HepG2 (cell line): Measurements from ENCODE around the gene SRD5A3. TPM values are rescaled to one million over a fixed set of nuclear protein-coding genes. Genes with fewer than 3 reads are reported as not detected.

Experiments used
- ATAC-seq: fragments of 200-7000 bp; cut with Tn5 transposase; 3 replicates; pipeline ENCODE4 v1.9.1; 2020; ENCODE audit warnings: mild to moderate bottlenecking, moderate library complexity
- BruUV-seq: library from RNA; stranded (reverse); fragments of 400-500 nt; replicated peaks from 2 replicates; lab custom pipeline; 2021; lab: Mats Ljungman, UMichigan
- CTCF ChIA-PET: fragments of 300-600 bp; formaldehyde crosslinking; extraction: SDS; loops from one replicate; lab custom pipeline; 2021; ENCODE audit warnings: low total read pairs, inconsistent platforms, low intra/inter-chr PET ratio; lab: Yijun Ruan, JAX
- POLR2A ChIA-PET: fragments of 350-600 bp; sonication (Branson Sonifier 250); formaldehyde crosslinking; loops from one replicate; lab custom pipeline; 2020; ENCODE audit warnings: antibody characterized with exemption, inconsistent platforms; lab: Yijun Ruan, JAX
- DNase-seq: peaks from one replicate; pipeline ENCODE4 v3.0.0-alpha.2; 2015; ENCODE audit warnings: low spot score
- FAIRE-seq: peaks from 3 replicates; lab custom pipeline; 2011; peaks lifted over from hg19 to GRCh38; lab: Jason Lieb, UNC
- H2AFZ ChIP-seq: one replicate; pipeline ENCODE4 v1.6.1; 2011; ENCODE audit warnings: low read length, inconsistent platforms
- H3K27ac ChIP-seq: fragments of 300-600 bp; 3 replicates; pipeline ENCODE4 v1.8.0; 2011; ENCODE audit warnings: mixed run types, mild to moderate bottlenecking, mixed read lengths, low read length, inconsistent platforms; ENCODE audit not compliant: insufficient read depth; ENCODE audit errors: extremely low read length
- H3K27me3 ChIP-seq, 2 experiments: fragments of 200-600 bp in 1 of 2; 2 replicates in 1 of 2; 3 replicates in 1 of 2; pipeline versions ENCODE4 v1.6.0 to v1.8.0; 2011; ENCODE audit warnings: low read length in 2 of 2, mild to moderate bottlenecking in 2 of 2, moderate library complexity in 2 of 2, inconsistent platforms in 1 of 2; ENCODE audit not compliant: insufficient read depth in 2 of 2, control insufficient read depth in 1 of 2
- H3K36me3 ChIP-seq, 2 experiments: fragments of 200-600 bp in 1 of 2; replicated peaks in 1 of 2; 2 replicates in 1 of 2; 3 replicates in 1 of 2; pipeline versions ENCODE4 v1.5.1 to v1.8.0; 2011; ENCODE audit warnings: low read length in 2 of 2, inconsistent platforms in 1 of 2; ENCODE audit not compliant: insufficient read depth in 2 of 2, control insufficient read depth in 1 of 2
- H3K4me1 ChIP-seq: 2 replicates; pipeline ENCODE4 v1.5.1; 2012; ENCODE audit warnings: low read length, inconsistent platforms; ENCODE audit not compliant: insufficient read depth
- H3K4me2 ChIP-seq: 2 replicates; pipeline ENCODE4 v1.6.0; 2011; ENCODE audit warnings: low read depth, low read length, inconsistent platforms
- H3K4me3 ChIP-seq, 3 experiments: fragments of 200-600 bp in 1 of 3; sonication (generic), shearing (Covaris generic) in 1 of 3; replicated peaks in 1 of 3; 2 replicates each; pipeline ENCODE4 v1.5.1; 2011 to 2016; ENCODE audit warnings: low read length in 3 of 3, inconsistent platforms in 2 of 3, low read depth in 2 of 3, mild to moderate bottlenecking in 2 of 3, control low read depth in 1 of 3, mixed read lengths in 1 of 3; ENCODE audit not compliant: insufficient read depth in 1 of 3
- H3K79me2 ChIP-seq: one replicate; pipeline ENCODE4 v1.6.1; 2011; ENCODE audit warnings: low read length, inconsistent platforms; ENCODE audit not compliant: insufficient read depth
- H3K9ac ChIP-seq: 2 replicates; pipeline ENCODE4 v1.6.0; 2011; ENCODE audit warnings: mild to moderate bottlenecking, low read depth, low read length, inconsistent platforms; ENCODE audit not compliant: insufficient read depth
- H3K9me3 ChIP-seq: 2 replicates; pipeline ENCODE4 v1.5.1; 2012; ENCODE audit warnings: mild to moderate bottlenecking, low read length
- H4K20me1 ChIP-seq: 2 replicates; pipeline ENCODE4 v1.6.0; 2011; ENCODE audit warnings: inconsistent platforms, mild to moderate bottlenecking, low read length, moderate library complexity; ENCODE audit not compliant: insufficient read depth
- HNRNPK ChIP-seq: fragments of 200-400 bp; formaldehyde crosslinking; IDR thresholded peaks from 2 replicates; pipeline ENCODE4 v1.6.1; 2018; ENCODE audit warnings: low read length, low read depth, moderate library complexity, mild to moderate bottlenecking; ENCODE audit not compliant: poor library complexity, severe bottlenecking
- KDM3A ChIP-seq: IDR thresholded peaks from 2 replicates; pipeline ENCODE4 v1.6.1; 2018; ENCODE audit warnings: low read depth, missing compliant biosample characterization
- REPIN1 ChIP-seq: sonication (generic); formaldehyde crosslinking; IDR thresholded peaks from 2 replicates; pipeline ENCODE4 v1.8.0; 2022; ENCODE audit warnings: missing genetic modification reagents, low read depth, mild to moderate bottlenecking, borderline replicate concordance
- SMARCC2 ChIP-seq: fragments of 450-650 bp; IDR thresholded peaks from 2 replicates; pipeline ENCODE4 v1.6.1; 2017; ENCODE audit warnings: antibody characterized with exemption, mild to moderate bottlenecking
- SNAPC4 ChIP-seq: sonication (generic); formaldehyde crosslinking; IDR thresholded peaks from 2 replicates; pipeline ENCODE4 v1.4.0; 2020; ENCODE audit warnings: mild to moderate bottlenecking, missing genetic modification reagents
- STAG1 ChIP-seq: sonication (generic); formaldehyde crosslinking; IDR thresholded peaks from 2 replicates; pipeline ENCODE4 v1.4.0; 2020; ENCODE audit warnings: missing genetic modification reagents
- WIZ ChIP-seq: sonication (generic); formaldehyde crosslinking; IDR thresholded peaks from 2 replicates; pipeline ENCODE4 v1.5.1; 2020; ENCODE audit warnings: mild to moderate bottlenecking, missing genetic modification reagents
- ZFYVE20 ChIP-seq: sonication (generic); formaldehyde crosslinking; IDR thresholded peaks from 2 replicates; pipeline ENCODE4 v1.8.0; 2023; ENCODE audit warnings: low read depth, mild to moderate bottlenecking, moderate library complexity, missing genetic modification reagents, borderline replicate concordance
- ZNF75D ChIP-seq: sonication (generic); formaldehyde crosslinking; IDR thresholded peaks from 2 replicates; pipeline ENCODE4 v1.8.1; 2023; ENCODE audit warnings: missing genetic modification reagents, mild to moderate bottlenecking, borderline replicate concordance
- WGBS: methylation state at CpG from one replicate; pipeline ENCODE4 v1.1.6; 2017; ENCODE audit warnings: low lambda C conversion rate; 5-methylcytosine and 5-hydroxymethylcytosine counted together
- in situ Hi-C: cut with HindIII; loops from 2 replicates; pipeline ENCODE4 v1.10.0; 2017; ENCODE audit warnings: low pct_unique_long_range_greater_than_20kb; ENCODE audit not compliant: extremely low pct_ligation_motif_present
- intact Hi-C: fragments of 100-400 bp; cut with micrococcal nuclease; formaldehyde crosslinking; loops from one replicate; pipeline ENCODE4 v1.10.0; 2022; ENCODE audit not compliant: unreplicated experiment
- polyA plus RNA-seq, 8 experiments: library from polyadenylated mRNA; depleted of rRNA in 3 of 8; stranded (reverse) in 7 of 8; unstranded in 1 of 8; fragments of >200 nt; fragmentation: Illumina TruSeq in 4 of 8; extraction: Trizol in 4 of 8; gene quantifications; 2 replicates each; pipeline versions ENCODE4 v1.2.1 to v1.2.3, GENCODE V29; 2011 to 2016; ENCODE audit warnings: low read depth in 4 of 8, missing spikeins in 1 of 8, mixed read lengths in 1 of 8; ENCODE audit not compliant: insufficient read depth in 1 of 8
- total RNA-seq, 5 experiments: library from RNA; depleted of rRNA; stranded (reverse); fragments of >200 nt; fragmentation: Illumina TruSeq; extraction: Trizol; gene quantifications; 2 replicates each; pipeline ENCODE4 v1.2.3, GENCODE V29; 2016; ENCODE audit warnings: low read depth in 1 of 5
- TF ChIP-seq, protein P1 (sequence below): sonication (generic); formaldehyde crosslinking; IDR thresholded peaks from 2 replicates; pipeline ENCODE4 v1.8.0; 2022; ENCODE audit warnings: missing genetic modification reagents, mild to moderate bottlenecking, inconsistent platforms, borderline replicate concordance

The SRD5A3 gene
- total and polyA plus RNA-seq, 2 of the 13 experiments (the other 11 are each of a cell fraction or from before 2014, with no cell fraction given): 12.4 to 18.4 TPM

GRCh38 chr4:55311792-55312488 lies 34.1 kb upstream of the SRD5A3 start:
- no TSS peak for BruUV-seq
- Histone ChIP-seq H2AFZ (no peak overlapping the region), H3K9me3 (no peaks in the 10 kb centered on the region), H3K4me2 (no peak overlapping the region), H3K9ac (no peak overlapping the region), H4K20me1 (no peaks in the 10 kb centered on the region), H3K27me3 (peaks cover 0 to 3% of the 10 kb centered on the region in 2 experiments; a peak in 1 of 5 replicates)
- POLR2A ChIA-PET: no interaction called here
- WGBS: 1% methylated on average over 5 of the region's 5 CpGs
- no peak for TF ChIP-seq KDM3A
- no peak for TF ChIP-seq SMARCC2
- no peak for TF ChIP-seq WIZ (CRISPR knock-in tag)
- no peak for TF ChIP-seq ZFYVE20 (CRISPR knock-in tag)
- TF ChIP-seq SNAPC4: no peak
- TF ChIP-seq REPIN1 (CRISPR knock-in tag): no peak
- TF ChIP-seq HNRNPK: no peak
- TF ChIP-seq, protein P1, sequence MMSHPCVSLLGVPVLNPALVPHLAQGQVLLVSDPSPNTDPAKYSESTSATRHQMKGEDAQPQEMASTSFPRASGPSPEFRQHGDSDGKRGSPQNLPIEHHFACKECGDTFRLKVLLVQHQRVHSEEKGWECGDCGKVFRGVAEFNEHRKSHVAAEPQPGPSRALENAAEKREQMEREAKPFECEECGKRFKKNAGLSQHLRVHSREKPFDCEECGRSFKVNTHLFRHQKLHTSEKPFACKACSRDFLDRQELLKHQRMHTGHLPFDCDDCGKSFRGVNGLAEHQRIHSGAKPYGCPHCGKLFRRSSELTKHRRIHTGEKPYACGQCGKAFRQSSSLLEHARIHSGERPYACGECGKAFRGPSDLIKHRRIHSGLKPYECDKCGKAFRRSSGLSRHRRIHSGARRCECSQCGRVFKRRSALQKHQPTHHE (CRISPR knock-in tag): no peak
- TF ChIP-seq STAG1 (CRISPR knock-in tag): no peak
- no peak for TF ChIP-seq ZNF75D (CRISPR knock-in tag)
- TF ChIP-seq, all 625 proteins: peak for 0
- DNase-seq: no peak
- no peaks in the 10 kb centered on the region for H3K79me2 ChIP-seq
- no peaks in the 10 kb centered on the region for H3K36me3 ChIP-seq
- intact Hi-C loops: loop anchor here (1.0 to 10.0 kb wide), 2 partner anchors 243 to 423 kb away; no protein-coding TSS in a partner anchor
- CTCF ChIA-PET: interaction anchor here (1.0 kb wide), 1 partner anchor 243 kb away, joined by 3 read pairs; no protein-coding TSS in a partner anchor
- ATAC-seq: no peak
- H3K4me3 ChIP-seq: no peak overlapping the region
- in situ Hi-C loops: loop anchor here (25.0 kb wide), 1 partner anchor 625 kb away; no protein-coding TSS in a partner anchor
- no peaks in the 10 kb centered on the region for H3K4me1 ChIP-seq
- FAIRE-seq: no peak
- H3K27ac ChIP-seq: no peak overlapping the region
